GM19328 (cell line): ENCODE data around the gene KRTAP9-4.
"Not testable (repeated sequence)": the region's sequence is repeated elsewhere in the genome, so short reads cannot be mapped to it uniquely, and the experiment has no call there.

Experiments
- ATAC-seq: cut with Tn5 transposase; IDR thresholded peaks from one replicate; pipeline ENCODE4 v1.9.1; 2021; ENCODE audit warnings: mild to moderate bottlenecking, moderate library complexity; ENCODE audit not compliant: unreplicated experiment

KRTAP9-4 gene, protein sequence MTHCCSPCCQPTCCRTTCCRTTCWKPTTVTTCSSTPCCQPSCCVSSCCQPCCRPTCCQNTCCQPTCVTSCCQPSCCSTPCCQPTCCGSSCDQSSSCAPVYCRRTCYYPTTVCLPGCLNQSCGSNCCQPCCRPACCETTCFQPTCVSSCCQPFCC

DNA sequence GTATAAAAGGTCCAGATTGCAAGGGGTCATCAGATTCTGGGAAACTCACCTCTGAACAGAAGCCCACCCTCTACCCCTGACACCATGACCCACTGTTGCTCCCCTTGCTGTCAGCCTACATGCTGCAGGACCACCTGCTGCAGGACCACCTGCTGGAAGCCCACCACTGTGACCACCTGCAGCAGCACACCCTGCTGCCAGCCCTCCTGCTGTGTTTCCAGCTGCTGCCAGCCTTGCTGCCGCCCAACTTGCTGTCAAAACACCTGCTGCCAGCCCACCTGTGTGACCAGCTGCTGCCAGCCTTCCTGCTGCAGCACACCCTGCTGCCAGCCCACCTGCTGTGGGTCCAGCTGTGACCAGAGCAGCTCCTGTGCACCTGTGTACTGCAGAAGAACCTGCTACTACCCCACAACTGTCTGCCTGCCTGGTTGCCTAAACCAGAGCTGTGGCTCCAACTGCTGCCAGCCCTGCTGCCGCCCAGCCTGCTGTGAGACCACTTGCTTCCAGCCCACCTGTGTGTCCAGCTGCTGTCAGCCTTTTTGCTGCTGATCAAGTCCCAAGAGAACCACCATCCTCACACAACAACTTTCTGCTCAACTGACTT lies at the start of gene KRTAP9-4:
KRTAP9-4 (plus strand) TSS at position 51 of the 604 bp plus-strand sequence; CDS start at position 85, 34 bp downstream.
- not testable (repeated sequence) for ATAC-seq

DNA sequence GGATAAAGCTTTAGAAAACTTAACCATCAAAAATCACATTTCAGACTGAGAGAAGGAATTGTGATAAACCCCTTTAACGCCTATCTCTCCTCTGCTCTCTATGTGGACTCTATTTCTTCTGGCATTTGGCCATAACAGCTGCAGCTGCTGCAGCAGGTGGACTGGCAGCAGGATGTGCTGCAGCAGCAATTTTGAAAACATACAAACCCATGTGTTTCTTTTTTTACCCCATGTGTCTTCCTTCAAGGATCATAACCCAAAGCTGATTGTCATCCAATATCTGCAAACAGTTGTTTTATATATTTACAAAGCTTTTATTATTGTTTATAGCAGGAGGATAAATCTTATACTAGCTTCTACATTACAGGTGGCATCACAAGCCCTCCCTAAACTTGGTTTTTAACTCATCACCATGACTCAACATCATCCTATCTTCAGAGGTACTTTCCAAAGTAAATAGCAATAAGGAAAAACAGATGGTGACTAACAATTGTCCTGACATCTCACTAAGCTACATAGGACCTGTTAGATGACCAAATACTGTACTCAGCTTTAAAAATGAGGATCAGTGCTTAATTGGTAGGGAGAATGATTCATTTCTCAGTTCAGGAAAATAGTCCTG lies 37.5 kb upstream of the KRTAP9-4 start:
- ATAC-seq: no peak

DNA sequence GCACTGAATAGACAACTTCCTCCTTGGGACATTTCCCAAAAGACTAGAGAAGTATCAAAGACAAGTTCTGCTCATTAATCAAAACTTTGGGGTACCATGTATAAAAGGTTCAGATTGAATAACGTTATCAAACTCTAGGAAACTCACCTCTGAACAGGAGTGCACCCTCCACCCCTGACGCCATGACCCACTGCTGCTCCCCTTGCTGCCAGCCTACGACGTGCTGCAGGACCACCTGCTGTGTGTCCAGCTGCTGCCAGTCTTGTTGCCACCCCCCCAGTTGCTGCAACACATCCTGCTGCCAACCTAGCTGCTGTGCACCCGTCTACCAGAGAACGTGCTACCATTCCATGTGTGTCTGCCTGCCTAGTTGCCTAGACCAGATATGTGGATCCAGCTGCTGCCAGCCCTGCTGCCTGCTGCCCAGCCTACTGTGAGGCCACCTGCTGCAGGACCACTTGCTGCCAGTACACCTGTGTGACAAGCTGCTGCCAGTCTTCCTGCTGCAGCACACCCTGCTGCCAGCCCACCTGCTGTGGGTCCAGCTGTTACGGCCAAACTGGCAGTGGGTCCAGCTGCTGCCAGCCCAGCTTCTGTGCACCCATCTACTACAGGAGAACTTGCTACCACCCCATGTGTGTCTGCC lies 36.8 kb upstream of the KRTAP9-4 start:
- ATAC-seq: no peak

DNA sequence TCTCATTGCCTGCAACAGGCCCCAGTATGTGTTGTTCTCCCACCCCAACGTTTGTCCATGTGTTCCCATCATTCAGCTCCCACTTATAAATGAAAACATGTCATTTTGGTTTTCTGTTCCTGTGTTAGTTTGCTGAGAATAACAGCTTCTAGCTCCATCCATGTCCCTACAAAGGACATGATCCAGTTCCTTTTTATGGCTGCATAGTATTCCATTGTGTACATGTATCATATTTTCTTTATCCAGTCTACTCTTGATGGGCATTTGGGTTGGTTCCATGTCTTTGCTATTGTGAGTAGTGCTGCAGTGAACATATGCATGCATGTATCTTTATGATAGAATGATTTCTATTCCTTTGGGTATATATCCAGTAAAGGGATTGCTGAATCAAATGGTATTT lies 33.8 kb upstream of the KRTAP9-4 start:
- ATAC-seq: no peak

DNA sequence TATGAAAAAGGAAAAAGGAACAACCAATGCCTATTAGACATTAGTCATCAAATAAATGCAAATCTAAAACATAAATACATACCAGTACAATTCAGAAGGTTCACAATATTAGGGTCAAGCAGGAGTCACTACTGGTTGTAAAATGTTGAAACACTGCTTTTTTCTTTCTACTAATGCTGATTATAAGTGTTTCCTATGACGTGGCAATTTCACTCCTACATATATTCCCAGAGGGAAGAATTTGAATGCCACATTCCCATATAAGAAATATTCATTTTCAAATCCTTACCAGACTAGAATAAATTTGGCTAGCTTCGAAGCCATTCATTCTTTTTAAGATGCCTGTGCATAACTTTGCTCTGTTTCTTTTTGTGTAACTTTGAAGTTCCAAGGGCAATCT lies 25.7 kb upstream of the KRTAP9-4 start:
- no peak for ATAC-seq

DNA sequence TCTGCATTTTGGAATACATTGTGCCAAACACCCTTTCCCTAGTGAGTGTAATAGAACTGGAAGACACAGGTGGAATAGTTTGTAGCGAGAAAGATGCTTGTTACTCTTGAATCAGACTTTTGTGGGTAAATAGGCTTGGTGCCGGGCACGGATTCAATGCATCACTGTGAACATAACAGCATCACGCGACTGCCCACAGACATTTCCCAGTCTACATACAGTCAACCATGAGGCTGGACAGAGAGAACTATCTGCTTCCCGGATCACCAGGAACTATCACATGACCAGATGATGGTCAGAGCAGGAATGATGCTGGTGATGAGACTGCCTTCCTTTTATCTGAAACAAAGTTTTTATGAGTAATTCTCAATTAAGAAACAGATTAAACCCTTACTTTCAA lies 23.4 kb upstream of the KRTAP9-4 start:
- no peak for ATAC-seq

DNA sequence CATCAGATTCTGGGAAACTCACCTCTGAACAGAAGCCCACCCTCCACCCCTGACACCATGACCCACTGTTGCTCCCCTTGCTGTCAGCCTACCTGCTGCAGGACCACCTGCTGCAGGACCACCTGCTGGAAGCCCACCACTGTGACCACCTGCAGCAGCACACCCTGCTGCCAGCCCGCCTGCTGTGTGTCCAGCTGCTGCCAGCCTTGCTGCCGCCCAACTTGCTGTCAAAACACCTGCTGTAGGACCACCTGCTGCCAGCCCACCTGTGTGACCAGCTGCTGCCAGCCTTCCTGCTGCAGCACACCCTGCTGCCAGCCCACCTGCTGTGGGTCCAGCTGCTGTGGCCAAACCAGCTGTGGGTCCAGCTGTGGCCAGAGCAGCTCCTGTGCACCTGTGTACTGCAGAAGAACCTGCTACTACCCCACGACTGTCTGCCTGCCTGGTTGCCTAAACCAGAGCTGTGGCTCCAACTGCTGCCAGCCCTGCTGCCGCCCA lies 22.8 kb upstream of the KRTAP9-4 start, which contains the start of gene KRTAP9-2:
KRTAP9-2 (plus strand) TSS at position 51 of the 498 bp plus-strand sequence; CDS start at position 58, 7 bp downstream.
- ATAC-seq: not testable (repeated sequence)

DNA sequence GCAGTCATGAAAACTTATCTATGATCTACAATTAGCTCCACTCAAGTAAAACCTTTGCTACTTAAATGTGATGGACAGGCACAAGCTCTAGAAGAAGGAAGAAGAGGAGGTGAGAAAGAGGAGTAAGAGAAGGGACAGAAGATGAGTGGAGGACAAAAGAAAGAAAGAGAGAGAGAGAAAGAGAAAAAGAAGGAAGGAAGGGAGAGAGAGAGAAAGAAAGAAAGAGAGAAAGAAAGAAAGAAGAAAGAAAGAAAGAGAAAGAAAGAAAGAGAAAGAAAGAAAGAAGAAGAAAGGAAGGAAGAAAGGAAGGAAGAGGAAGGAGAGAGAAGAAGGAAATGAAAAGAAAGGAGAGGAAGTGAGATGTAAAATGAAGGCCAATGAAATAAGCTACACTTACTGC lies 19.4 kb upstream of the KRTAP9-4 start:
- ATAC-seq: no peak

DNA sequence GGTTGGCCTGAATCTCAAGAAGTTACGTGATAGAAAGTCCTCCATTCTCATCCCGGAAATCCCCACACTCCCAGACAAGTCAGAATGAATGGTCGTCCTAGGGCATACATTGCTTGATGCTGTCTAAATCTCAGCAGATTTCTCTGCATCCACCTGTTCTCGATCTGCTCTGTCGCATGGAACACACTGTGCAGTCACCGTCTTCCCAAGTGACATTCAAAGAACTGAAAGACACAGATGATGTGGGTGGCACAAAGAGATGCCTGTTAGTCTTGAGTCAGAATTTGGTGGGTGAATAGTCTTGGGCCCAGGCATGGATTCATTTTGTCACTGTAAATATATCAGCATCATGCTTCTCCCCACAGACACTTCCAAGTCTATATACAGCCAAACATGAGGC lies 17.8 kb upstream of the KRTAP9-4 start:
- ATAC-seq: no peak

DNA sequence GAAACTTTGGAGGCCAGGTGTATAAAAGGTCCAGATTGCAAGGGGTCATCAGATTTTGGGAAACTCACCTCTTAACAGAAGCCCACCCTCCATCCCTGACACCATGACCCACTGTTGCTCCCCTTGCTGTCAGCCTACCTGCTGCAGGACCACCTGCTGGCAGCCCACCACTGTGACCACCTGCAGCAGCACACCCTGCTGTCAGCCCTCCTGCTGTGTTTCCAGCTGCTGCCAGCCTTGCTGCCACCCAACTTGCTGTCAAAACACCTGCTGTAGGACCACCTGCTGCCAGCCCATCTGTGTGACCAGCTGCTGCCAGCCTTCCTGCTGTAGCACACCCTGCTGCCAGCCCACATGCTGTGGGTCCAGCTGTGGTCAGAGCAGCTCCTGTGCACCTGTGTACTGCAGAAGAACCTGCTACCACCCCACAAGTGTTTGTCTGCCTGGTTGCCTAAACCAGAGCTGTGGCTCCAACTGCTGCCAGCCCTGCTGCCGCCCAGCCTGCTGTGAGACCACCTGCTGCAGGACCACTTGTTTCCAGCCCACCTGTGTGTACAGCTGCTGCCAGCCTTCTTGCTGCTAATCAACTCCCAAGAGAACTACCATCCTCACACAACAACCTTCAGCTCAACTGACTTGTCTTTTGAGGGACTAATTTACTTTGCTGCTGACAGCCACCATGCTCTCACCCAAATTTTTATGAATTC lies 16.9 kb upstream of the KRTAP9-4 start, which contains the start of gene KRTAP9-3:
KRTAP9-3 (plus strand) TSS at position 51 of the 707 bp plus-strand sequence; CDS start at position 104, 53 bp downstream.
- not testable (repeated sequence) for ATAC-seq

DNA sequence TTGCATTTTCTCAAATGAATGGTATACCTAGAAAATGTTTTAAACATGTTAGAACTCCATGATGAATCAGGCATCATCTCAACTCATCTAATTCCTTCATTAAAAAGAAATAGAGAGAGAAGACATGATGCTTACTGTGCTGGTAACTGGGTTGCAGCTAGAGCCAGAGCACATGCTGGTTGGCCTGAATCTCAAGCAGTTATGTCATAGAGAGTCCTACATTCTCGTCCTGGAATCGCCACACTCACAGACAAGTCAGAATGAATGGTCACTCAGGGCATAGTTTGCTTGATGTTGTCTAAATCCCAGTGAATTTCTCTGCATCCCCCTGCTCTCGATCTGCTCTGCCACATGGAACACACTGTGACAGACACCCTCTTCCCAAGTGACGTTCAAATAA lies 12.4 kb upstream of the KRTAP9-4 start:
- not testable (repeated sequence) for ATAC-seq

DNA sequence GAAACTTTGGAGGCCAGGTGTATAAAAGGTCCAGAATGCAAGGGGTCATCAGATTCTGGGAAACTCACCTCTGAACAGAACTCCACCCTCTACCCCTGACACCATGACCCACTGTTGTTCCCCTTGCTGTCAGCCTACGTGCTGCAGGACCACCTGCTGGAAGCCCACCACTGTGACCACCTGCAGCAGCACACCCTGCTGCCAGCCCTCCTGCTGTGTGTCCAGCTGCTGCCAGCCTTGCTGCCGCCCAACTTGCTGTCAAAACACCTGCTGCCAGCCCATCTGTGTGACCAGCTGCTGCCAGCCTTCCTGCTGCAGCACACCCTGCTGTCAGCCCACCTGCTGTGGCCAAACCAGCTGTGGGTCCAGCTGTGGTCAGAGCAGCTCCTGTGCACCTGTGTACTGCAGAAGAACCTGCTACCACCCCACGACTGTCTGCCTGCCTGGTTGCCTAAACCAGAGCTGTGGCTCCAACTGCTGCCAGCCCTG lies 11.5 kb upstream of the KRTAP9-4 start, which contains the start of gene KRTAP9-8:
KRTAP9-8 (plus strand) TSS at position 51 of the 489 bp plus-strand sequence; CDS start at position 104, 53 bp downstream.
- ATAC-seq: not testable (repeated sequence)

DNA sequence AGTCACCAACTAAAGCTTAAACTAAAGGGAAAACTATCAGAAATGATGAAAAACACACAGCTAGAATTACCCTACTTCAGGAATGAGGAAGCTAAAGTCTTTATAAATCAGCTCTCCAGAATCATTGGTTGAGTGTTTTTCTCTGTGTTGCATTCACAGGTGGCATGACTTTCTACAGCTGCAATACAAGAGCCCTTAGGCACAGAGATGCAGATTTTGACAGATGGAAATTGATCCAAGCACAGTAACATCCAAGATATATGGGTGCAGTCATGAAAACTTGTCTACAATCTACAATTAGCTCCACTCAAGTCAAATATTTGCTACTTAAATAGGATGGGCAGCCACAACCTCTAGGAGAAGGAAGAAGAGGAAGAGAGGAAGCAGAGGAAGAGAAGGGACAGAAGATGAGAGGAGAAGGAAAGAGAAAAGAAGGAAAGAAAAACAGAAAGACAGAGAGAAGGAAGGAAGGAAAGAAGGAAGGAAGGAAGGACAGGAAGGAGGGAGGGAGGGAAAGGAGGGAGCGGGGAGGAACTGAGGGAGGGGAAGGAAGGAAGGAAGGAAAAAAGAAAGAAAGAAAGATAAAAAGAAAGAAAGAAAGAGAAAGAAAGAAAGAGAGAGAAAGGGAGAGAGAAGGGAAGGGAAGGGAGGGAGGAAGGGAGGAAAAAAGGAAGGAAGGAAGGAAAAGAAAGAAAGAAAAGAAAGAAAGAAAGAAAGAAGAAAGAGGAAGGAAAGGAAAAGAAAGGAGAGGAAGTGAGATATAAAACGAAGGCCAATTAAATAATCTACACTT lies 2.3 kb upstream of the KRTAP9-4 start:
- ATAC-seq: not testable (repeated sequence)

DNA sequence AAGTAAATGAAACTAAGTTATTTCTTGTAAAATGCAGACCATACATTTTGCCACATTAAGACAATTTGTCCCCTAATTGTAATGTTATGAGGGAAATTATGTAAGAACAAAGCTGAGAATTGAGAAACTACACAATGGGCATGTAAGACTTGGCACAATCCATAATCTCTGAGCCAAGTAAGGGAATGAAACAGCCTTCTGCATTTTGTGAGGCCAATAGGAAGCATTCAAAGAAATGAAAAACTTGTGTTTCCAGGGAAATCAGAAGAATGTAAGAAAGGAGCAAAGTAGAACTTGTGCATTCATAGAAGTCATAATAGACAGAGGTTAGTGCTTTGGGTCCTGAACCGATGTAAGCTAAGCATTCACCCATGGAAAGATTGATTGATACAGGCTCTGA lies 1.8 kb downstream of the KRTAP9-4 start:
- ATAC-seq: no peak

DNA sequence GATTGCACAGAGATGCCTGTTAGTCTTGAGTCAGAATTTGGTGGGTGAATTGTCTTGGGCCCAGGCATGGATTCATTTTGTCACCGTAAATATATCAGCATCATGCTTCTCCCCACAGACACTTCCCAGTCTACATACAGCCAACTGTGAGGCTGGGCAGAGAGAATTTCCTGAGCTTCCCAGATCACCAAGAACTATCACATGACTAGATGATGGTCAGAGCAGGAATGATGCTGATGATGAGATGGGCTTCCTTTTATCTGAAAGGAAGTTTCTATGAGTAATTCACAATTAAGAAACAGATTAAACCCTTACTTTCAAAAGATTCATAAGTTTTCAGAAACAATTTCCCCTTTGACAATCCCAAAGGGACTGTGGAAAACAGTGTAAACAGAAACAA lies 5.4 kb downstream of the KRTAP9-4 start:
- no peak for ATAC-seq

DNA sequence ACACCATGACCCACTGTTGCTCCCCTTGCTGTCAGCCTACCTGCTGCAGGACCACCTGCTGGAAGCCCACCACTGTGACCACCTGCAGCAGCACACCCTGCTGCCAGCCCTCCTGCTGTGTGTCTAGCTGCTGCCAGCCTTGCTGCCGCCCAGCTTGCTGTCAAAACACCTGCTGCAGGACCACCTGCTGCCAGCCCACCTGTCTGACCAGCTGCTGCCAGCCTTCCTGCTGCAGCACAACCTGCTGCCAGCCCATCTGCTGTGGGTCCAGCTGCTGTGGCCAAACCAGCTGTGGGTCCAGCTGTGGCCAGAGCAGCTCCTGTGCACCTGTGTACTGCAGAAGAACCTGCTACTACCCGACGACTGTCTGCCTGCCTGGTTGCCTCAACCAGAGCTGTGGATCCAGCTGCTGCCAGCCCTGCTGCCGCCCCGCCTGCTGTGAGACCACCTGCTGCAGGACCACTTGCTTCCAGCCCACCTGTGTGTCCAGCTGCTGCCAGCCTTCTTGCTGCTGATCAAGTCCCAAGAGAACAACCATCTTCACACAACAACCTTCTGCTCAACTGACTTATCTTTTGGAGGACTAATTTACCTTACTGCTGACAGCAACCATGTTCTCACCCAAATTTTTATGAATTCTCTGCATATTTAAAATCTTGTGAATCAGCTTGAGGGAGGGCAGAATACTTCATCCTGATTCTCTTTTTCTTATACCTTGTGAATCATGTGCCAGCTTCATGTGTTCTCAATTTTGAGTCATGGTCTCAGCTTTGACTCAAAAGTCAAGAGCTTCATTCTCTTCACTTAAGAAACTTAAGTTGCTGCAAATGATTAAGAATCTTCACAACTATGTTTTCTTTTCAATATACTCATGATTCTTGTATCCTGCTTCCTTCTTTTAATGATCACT lies 6.1 kb downstream of the KRTAP9-4 start, which contains the start of gene KRTAP9-9:
KRTAP9-9 (plus strand) TSS at position 4 of the 910 bp plus-strand sequence.
- ATAC-seq: not testable (repeated sequence)

DNA sequence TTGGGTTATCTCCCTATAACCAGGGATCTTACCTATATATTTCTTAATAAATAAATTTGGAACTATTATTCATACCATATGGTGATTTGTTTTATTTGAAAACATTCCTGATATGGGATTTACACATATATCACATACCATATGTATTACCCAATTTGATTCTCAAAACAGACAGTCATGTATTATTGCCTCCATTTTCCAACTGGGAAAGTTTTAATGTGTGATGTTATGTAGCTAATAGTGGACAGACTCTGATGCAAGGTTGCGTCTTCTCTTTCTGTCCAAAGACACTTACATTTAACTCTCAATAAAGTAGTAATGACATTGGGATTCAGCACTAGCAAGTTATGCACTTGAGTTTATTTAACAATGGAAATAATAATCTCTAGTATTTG lies 6.8 kb downstream of the KRTAP9-4 start:
- no peak for ATAC-seq

DNA sequence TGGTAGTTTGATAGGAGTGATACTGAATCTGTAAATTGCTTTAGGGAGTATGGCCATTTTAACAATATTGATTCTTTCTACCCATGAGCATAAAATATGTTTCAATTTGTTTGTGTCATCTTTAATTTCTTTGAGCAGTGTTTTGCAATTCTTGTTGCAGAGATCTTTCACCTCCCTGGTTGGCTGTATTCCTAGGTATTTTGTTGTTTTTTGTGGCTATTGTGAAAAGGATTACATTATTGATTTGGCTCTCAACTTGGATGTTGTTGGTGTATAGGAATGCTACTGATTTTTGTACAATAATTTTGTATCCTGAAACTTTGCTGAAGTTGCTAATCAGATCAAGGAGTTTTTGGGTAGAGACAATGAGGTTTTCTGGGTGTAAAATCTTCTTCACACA lies 8.9 kb downstream of the KRTAP9-4 start:
- no peak for ATAC-seq

DNA sequence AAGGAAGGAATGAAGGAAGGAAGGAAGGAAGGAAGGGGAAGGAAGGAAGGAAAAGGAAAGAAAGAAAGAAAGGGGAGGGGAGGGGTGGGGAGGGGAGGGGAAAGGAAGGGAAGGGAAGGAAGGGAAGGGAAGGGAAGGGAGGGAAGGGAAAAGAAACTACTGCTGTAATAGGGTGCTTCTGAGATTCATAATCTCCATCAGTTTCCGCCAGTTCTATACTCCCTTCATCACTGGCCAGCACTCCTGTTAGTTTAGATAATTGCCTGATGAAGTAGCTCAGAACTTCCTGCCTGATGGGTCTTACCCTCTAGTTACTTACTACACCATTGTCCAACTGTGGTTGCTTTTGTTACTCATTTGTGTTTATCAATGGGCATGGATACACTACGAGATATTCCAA lies 13.7 kb downstream of the KRTAP9-4 start:
- ATAC-seq: no peak
